CD14-positive monocyte (primary cell): ENCODE data around the gene LTBP2. TPM values are rescaled to one million over a fixed set of nuclear protein-coding genes. Genes with fewer than 3 reads are reported as not detected.

Source experiments
- DNase-seq, 3 donors: peaks; one replicate each; pipeline ENCODE4 v3.0.0-alpha.2; 2011 to 2022
- H2AFZ ChIP-seq: 2 replicates; pipeline ENCODE4 v1.6.0; 2012; ENCODE audit warnings: mild to moderate bottlenecking, low read depth, low read length, inconsistent platforms; ENCODE audit not compliant: insufficient read depth, poor library complexity, severe bottlenecking
- H3K27ac ChIP-seq, 2 donors: 1 replicate in 1 of 2; 2 replicates in 1 of 2; pipeline ENCODE4 v1.5.1; 2012 to 2013; ENCODE audit warnings: low read length in 2 of 2, control low read depth in 1 of 2, inconsistent platforms in 1 of 2, low read depth in 1 of 2, mild to moderate bottlenecking in 1 of 2
- H3K27me3 ChIP-seq, 2 donors: one replicate each; pipeline versions ENCODE4 v1.6.0 to v1.6.1; 2011 to 2013; ENCODE audit warnings: low read length in 2 of 2; ENCODE audit not compliant: control insufficient read depth in 2 of 2, insufficient read depth in 2 of 2
- H3K36me3 ChIP-seq, 2 donors: replicated peaks in 1 of 2; 1 replicate in 1 of 2; 2 replicates in 1 of 2; pipeline versions ENCODE4 v1.5.1 to v1.6.1; 2012 to 2013; ENCODE audit warnings: low read length in 2 of 2, control low read depth in 1 of 2, inconsistent platforms in 1 of 2, mild to moderate bottlenecking in 1 of 2; ENCODE audit not compliant: insufficient read depth in 2 of 2, control insufficient read depth in 1 of 2
- H3K4me1 ChIP-seq, 2 donors: 1 replicate in 1 of 2; 2 replicates in 1 of 2; pipeline versions ENCODE4 v1.5.1 to v1.6.1; 2012 to 2013; ENCODE audit warnings: low read length in 2 of 2, control low read depth in 1 of 2, inconsistent platforms in 1 of 2, mild to moderate bottlenecking in 1 of 2, moderate library complexity in 1 of 2; ENCODE audit not compliant: insufficient read depth in 2 of 2, control insufficient read depth in 1 of 2
- H3K4me2 ChIP-seq: replicated peaks from 2 replicates; pipeline ENCODE3; 2012; ENCODE audit warnings: low read length, moderate library complexity, mild to moderate bottlenecking; ENCODE audit not compliant: poor library complexity, severe bottlenecking; ENCODE audit errors: extremely low read depth
- H3K4me3 ChIP-seq, 3 experiments: fragments of 200-600 bp in 1 of 3; sonication (generic) in 1 of 3; replicated peaks in 1 of 3; 1 replicate in 2 of 3; 2 replicates in 1 of 3; pipeline ENCODE4 v1.5.1; 2011 to 2013; ENCODE audit warnings: low read length in 3 of 3, mild to moderate bottlenecking in 3 of 3, control low read depth in 2 of 3, low read depth in 2 of 3, inconsistent platforms in 1 of 3, moderate library complexity in 1 of 3
- H3K79me2 ChIP-seq: 2 replicates; pipeline ENCODE4 v1.6.0; 2012; ENCODE audit warnings: mild to moderate bottlenecking, control low read depth, inconsistent platforms, low read length, moderate library complexity; ENCODE audit not compliant: insufficient read depth
- H3K9ac ChIP-seq: 2 replicates; pipeline ENCODE4 v1.6.0; 2017; ENCODE audit warnings: low read length, mild to moderate bottlenecking; ENCODE audit not compliant: insufficient read depth, poor library complexity, severe bottlenecking
- H3K9me3 ChIP-seq, 2 donors: replicated peaks in 1 of 2; 1 replicate in 1 of 2; 2 replicates in 1 of 2; pipeline versions ENCODE4 v1.5.1 to v1.6.1; 2012 to 2013; ENCODE audit warnings: low read length in 2 of 2, control low read depth in 1 of 2; ENCODE audit not compliant: control insufficient read depth in 1 of 2, insufficient read depth in 1 of 2
- H4K20me1 ChIP-seq: 2 replicates; pipeline ENCODE4 v1.6.0; 2012; ENCODE audit warnings: mild to moderate bottlenecking, low read length, control low read depth, moderate library complexity; ENCODE audit not compliant: insufficient read depth
- H3K27ac Mint-ChIP-seq, 7 donors: one replicate each; pipeline ENCODE4 v1.8.0; 2020; ENCODE audit warnings: mild to moderate bottlenecking in 7 of 7, mixed read lengths in 7 of 7, moderate library complexity in 6 of 7, inconsistent platforms in 2 of 7
- H3K27me3 Mint-ChIP-seq, 3 donors: one replicate each; pipeline ENCODE4 v1.8.0; 2021 to 2022; ENCODE audit warnings: low read depth in 3 of 3, mild to moderate bottlenecking in 3 of 3, mixed read lengths in 3 of 3, moderate library complexity in 3 of 3, inconsistent platforms in 1 of 3
- H3K36me3 Mint-ChIP-seq, 2 donors: one replicate each; pipeline ENCODE4 v1.8.0; 2020; ENCODE audit warnings: mixed read lengths in 2 of 2, inconsistent platforms in 1 of 2, mild to moderate bottlenecking in 1 of 2
- H3K4me1 Mint-ChIP-seq: one replicate; pipeline ENCODE4 v1.8.0; 2020; ENCODE audit warnings: mild to moderate bottlenecking, mixed read lengths
- H3K4me3 Mint-ChIP-seq, 2 donors: one replicate each; pipeline ENCODE4 v1.8.0; 2020; ENCODE audit warnings: mild to moderate bottlenecking in 2 of 2, mixed read lengths in 2 of 2, moderate library complexity in 1 of 2
- H3K9me3 Mint-ChIP-seq, 7 donors: one replicate each; pipeline ENCODE4 v1.8.0; 2020 to 2022; ENCODE audit warnings: mixed read lengths in 7 of 7, mild to moderate bottlenecking in 6 of 7, moderate library complexity in 6 of 7, inconsistent platforms in 2 of 7
- CTCF ChIP-seq: fragments of 200-600 bp; IDR thresholded peaks from one replicate; pipeline ENCODE4 v1.8.0; 2022; ENCODE audit warnings: antibody characterized with exemption, mild to moderate bottlenecking
- WGBS: methylation state at CpG from one replicate; pipeline ENCODE4 v1.1.5; 2013; ENCODE audit warnings: missing lambda C conversion rate; ENCODE audit not compliant: insufficient coverage; 5-methylcytosine and 5-hydroxymethylcytosine counted together
- intact Hi-C, 2 donors: fragments of 100-400 bp; cut with micrococcal nuclease; formaldehyde crosslinking; loops; one replicate each; pipeline versions ENCODE4 v1.15.0 to v1.15.1; 2023
- polyA plus RNA-seq, 3 donors: library from polyadenylated mRNA; depleted of rRNA in 1 of 3; unstranded in 2 of 3; stranded (reverse) in 1 of 3; fragments of 300-500 nt in 2 of 3; fragments of >200 nt in 1 of 3; fragmentation: Illumina TruSeq in 2 of 3; gene quantifications; 1 replicate in 2 of 3; 2 replicates in 1 of 3; pipeline ENCODE4 v1.2.3, GENCODE V29; 2012 to 2021

Gene LTBP2
- polyA plus RNA-seq, 3 donors, result 0.04 to 0.24 (median 0.11) TPM

- 94% methylated on average over 9 of the region's 11 CpGs for WGBS
- no peaks in the 10 kb centered on the region for H3K9me3 ChIP-seq
- intact Hi-C loops, result no loop called here
- H3K79me2 ChIP-seq, result no peaks in the 10 kb centered on the region
- H3K36me3 ChIP-seq, result no peaks in the 10 kb centered on the region
- no peak for DNase-seq
- H3K4me2 ChIP-seq, result no peak overlapping the region
- Mint-ChIP-seq H3K9me3 (no peaks in the 10 kb centered on the region), H3K27ac (no peak overlapping the region), H3K4me1 (peaks cover 18% of the 10 kb centered on the region), H3K36me3 (no peaks in the 10 kb centered on the region), H3K4me3 (no peak overlapping the region), H3K27me3 (peaks cover 2 to 8% (median 6%) of the 10 kb centered on the region in 3 donors)
- no peaks in the 10 kb centered on the region for H4K20me1 ChIP-seq
- no peak overlapping the region for H3K4me3 ChIP-seq
- no peak overlapping the region for H2AFZ ChIP-seq
- peaks cover 14 to 23% of the 10 kb centered on the region in 2 donors for H3K4me1 ChIP-seq
- no peak overlapping the region for H3K27ac ChIP-seq
- no peak overlapping the region for H3K9ac ChIP-seq
- no peak for TF ChIP-seq CTCF
- peaks cover 0 to 5% of the 10 kb centered on the region in 2 donors for H3K27me3 ChIP-seq
Observed at GRCh38 chr14:74577247-74577947, 34.6 kb downstream of the LTBP2 start.

GRCh38 chr14:74575936-74576335 lies 36.1 kb downstream of the LTBP2 start:
- Mint-ChIP-seq H3K9me3 (no peaks in the 10 kb centered on the region), H3K4me1 (peaks cover 32% of the 10 kb centered on the region), H3K4me3 (no peak overlapping the region), H3K27ac (no peak overlapping the region), H3K27me3 (peaks cover 2 to 10% (median 6%) of the 10 kb centered on the region in 3 donors), H3K36me3 (no peaks in the 10 kb centered on the region)
- Histone ChIP-seq H3K27ac (no peak overlapping the region), H3K4me2 (no peak overlapping the region), H3K79me2 (no peaks in the 10 kb centered on the region), H3K4me1 (peaks cover 29 to 37% of the 10 kb centered on the region in 2 donors), H3K9ac (no peak overlapping the region), H2AFZ (no peak overlapping the region), H4K20me1 (no peaks in the 10 kb centered on the region), H3K4me3 (no peak overlapping the region), H3K27me3 (peaks cover 0 to 5% of the 10 kb centered on the region in 2 donors), H3K9me3 (no peaks in the 10 kb centered on the region), H3K36me3 (no peaks in the 10 kb centered on the region)
- intact Hi-C loops, result no loop called here
- no peak for DNase-seq
- WGBS, result 100% methylated on average over 2 of the region's 3 CpGs
- TF ChIP-seq CTCF, result no peak
